Keratinocyte (primary cell): Measurements from ENCODE around the gene PTPRN2.

Experiments
- EZH2 ChIP-seq: IDR thresholded peaks from one replicate; pipeline ENCODE4 v1.6.1; 2012; ENCODE audit warnings: inconsistent platforms, mild to moderate bottlenecking, low read length, moderate library complexity
- TF ChIP-seq, protein P1 (sequence below), 3 experiments: IDR thresholded peaks in 1 of 3; conservative IDR thresholded peaks in 1 of 3; optimal IDR thresholded peaks in 1 of 3; 2 replicates in 2 of 3; 3 replicates in 1 of 3; pipeline versions ENCODE3 to v1.5.1; 2011; ENCODE audit warnings: low read length in 3 of 3, mild to moderate bottlenecking in 3 of 3, moderate library complexity in 2 of 3, control low read depth in 1 of 3, inconsistent platforms in 1 of 3; ENCODE audit not compliant: insufficient read depth in 2 of 3; ENCODE audit errors: extremely low read depth in 1 of 3

DNA sequence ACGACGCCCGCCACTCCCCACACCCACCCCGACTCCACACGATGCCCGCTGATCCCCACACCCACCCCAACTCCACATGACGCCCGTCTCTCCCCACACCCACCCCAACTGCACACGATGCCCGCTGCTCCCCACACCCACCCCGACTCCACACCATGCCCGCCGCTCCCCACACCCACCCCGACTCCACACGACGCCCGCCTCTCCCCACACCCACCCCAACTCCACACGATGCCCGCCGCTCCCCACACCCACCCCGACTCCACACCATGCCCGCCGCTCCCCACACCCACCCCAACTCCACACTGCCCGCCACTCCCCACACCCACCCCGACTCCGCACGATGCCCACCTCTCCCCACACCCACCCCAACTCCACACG lies 933.8 kb downstream of the PTPRN2 start:
- TF ChIP-seq, protein P1, sequence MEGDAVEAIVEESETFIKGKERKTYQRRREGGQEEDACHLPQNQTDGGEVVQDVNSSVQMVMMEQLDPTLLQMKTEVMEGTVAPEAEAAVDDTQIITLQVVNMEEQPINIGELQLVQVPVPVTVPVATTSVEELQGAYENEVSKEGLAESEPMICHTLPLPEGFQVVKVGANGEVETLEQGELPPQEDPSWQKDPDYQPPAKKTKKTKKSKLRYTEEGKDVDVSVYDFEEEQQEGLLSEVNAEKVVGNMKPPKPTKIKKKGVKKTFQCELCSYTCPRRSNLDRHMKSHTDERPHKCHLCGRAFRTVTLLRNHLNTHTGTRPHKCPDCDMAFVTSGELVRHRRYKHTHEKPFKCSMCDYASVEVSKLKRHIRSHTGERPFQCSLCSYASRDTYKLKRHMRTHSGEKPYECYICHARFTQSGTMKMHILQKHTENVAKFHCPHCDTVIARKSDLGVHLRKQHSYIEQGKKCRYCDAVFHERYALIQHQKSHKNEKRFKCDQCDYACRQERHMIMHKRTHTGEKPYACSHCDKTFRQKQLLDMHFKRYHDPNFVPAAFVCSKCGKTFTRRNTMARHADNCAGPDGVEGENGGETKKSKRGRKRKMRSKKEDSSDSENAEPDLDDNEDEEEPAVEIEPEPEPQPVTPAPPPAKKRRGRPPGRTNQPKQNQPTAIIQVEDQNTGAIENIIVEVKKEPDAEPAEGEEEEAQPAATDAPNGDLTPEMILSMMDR (optimal IDR thresholded peaks at IDR 0.05 in 1 of 3, IDR thresholded peaks at IDR 0.05 in 1 of 3, conservative IDR thresholded peaks at IDR 0.05 in 1 of 3; ENCODE audit: extremely low read depth in 1 of 3, insufficient read depth in 2 of 3, low read length in 3 of 3): no peak
- TF ChIP-seq EZH2: no peak
